Stimulated activated CD4-positive, alpha-beta T cell treated with anti-CD3 and anti-CD28 coated beads, TNF-alpha, amount 100 ng/mL, for 4 hours (primary cell): ENCODE results near the gene TAF11L9.
"Not testable (repeated sequence)": the region's sequence is repeated elsewhere in the genome, so short reads cannot be mapped to it uniquely, and the experiment has no call there.

Source experiments
- DNase-seq, 3 experiments: peaks; one replicate each; pipeline ENCODE4 v3.0.0-alpha.2; 2020; ENCODE audit warnings: low read depth in 3 of 3

Gene TAF11L9

DNA sequence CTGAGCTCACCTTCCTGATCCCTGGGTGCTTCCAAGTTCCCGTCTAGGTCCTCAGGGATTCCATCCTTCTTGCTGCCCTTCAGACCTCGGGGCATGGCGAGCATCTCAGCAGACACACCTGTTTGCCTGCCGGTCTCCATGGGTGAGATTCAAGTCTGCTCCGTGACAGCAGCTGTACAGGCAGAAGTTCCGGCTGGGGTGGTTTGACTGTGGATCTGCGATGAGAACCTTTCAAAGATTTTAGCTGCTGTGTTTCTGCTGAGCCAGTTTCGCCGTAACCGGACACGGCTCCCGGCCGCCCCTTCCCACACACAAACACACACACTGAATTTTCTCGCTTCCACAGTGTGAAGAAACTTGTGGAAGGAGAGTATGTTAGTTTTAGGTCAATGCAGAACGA, at the start of gene TAF11L9:
TAF11L9 (minus strand) TSS at position 140 of the 400 bp plus-strand sequence.
- not testable (repeated sequence) for DNase-seq

DNA sequence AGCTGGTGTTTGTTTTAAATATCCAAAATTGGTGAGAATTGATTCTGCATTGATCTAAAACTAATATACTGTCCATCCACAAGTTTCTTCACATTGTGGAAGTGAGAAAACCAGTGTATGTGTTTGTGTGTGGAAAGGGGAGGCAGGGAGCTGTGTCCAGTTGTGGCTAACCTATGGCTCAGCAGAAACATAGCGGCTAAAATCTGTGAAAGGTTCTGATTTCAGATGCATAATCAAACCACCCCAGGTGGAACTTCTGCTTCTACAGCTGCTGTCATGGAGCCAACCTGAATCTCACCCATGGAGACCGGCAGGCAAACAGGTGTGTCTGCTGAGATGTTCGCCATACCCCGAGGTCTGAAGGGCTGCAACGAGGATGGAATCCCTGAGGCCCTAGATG, 40.0 kb upstream of the TAF11L9 start, which contains the start of gene TAF11L14:
TAF11L14 (plus strand) TSS at position 301 of the 400 bp plus-strand sequence.
- DNase-seq, result no peak

DNA sequence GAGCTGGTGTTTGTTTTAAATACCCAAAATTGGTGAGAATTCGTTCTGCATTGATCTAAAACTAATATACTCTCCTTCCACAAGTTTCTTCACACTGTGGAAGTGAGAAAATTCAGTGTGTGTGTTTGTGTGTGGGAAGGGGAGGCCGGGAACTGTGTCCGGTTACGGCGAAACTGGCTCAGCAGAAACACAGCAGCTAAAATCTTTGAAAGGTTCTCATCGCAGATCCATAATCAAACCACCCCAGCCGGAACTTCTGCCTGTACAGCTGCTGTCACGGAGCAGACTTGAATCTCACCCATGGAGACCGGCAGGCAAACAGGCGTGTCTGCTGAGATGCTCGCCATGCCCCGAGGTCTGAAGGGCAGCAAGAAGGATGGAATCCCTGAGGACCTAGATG, 37.6 kb upstream of the TAF11L9 start, which contains the start of gene TAF11L13:
TAF11L13 (plus strand) TSS at position 301 of the 400 bp plus-strand sequence.
- DNase-seq, result not testable (repeated sequence)

DNA sequence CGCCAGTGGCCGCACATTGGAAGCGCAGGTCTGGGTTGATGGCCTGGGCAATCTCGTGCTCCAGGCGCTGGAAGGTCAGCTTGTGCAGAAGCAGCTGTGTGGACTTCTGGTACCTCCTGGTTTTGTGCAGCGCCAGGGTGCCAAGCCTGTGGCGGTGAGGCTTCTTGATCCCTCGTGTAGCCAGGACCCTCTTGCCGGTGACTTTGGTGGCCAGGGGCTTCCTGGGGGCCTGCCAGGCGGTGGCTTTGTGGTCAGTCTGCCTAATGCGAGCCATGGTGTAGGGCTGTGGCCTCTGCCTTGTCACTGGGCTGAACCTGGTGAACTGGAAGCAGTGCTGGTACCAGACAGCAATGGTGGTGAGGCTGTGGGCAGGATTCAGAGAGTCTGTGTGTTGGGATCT, 31.5 kb upstream of the TAF11L9 start:
- no peak for DNase-seq

DNA sequence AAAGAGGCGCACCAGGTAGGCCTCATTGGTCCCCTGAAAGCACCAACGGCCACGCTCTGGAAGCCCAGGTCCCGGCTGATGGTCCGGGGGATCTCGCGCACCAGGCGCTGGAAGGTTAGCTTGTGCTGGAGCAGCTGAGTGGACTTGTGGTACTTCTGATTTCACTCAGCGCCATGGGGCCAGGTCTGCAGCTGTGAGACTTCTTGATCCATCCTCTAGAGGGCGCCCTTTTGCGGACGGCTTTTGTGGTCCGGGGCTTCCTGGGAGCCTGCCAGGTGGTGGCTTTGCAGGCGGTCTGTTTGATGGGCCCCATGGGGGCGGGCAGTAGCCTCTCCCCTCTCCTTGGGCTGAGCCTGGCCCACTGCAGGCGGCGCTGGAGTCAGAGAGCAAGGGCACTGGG, 26.4 kb upstream of the TAF11L9 start:
- no peak for DNase-seq

DNA sequence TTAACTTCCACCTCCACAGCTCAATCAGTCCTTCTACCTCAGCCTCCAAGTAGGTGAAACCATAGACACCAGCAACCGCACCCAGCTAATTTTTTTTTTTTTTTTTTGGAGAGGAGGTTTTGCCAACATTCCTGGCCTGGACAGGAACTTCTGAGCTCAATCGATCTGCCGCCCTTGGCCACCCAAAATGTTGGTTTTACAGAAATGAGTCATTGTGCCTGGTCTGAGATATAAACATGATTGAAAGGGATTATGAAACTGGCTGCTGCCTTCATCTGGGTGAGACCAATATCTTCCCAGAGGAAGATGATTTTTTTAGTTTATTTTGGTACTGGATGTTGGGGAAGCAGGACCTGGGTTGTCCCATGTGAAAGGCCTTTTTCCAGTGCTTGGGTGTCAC, 25.2 kb upstream of the TAF11L9 start:
- DNase-seq, result no peak

DNA sequence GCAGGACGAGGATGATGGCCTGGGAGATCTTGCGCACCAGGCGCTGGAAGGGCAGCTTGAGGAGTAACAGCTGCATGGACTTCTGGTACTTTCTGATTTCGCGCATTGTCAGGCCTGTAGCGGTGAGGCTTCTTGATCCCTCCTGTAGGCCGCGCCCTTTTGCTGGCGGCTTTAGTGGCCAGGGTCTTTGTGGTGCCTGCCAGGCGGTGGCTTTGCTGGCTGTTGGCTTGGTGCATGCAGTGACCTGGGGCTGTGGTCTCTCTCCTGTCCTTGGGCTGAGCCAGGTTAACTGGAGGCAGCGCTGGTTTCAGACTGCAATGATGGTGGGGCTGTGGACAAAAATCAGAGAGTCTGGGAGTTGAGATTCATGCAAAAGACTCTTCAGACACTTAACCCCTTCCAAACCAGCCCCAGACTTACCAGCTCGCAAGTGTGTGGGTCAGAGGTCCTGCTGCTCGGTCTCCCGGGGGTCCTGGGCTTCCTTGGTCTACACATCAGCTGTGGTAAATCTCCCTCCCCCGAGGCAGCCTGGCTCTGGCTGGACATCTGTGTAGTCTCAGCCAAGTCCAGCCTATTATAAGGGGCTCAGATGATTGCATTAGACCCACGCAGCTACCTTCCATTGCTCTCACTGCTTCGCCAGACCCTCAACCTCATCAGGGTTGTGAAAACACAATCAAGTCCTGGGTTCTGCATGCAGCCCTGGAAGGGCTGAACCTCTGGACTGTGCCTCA, 20.8 kb upstream of the TAF11L9 start:
- no peak for DNase-seq

DNA sequence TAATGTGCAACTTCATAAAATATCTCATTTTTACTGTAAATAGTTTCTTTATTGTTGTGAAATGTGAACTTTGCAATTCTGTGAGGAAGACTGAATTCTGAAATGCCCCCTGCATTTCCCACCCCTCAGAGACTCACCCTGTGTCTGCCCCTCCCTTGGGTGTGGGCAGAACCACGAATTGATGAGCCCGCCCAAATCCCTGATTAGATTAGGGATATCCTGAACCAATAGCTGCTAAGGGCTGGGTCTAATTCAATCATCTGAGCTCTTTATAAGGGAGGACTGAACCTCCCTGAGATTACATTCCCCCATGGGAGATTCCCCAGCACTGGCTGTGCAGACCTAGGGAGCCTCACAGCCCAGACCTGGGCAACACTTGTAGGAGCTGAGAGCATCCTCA, 15.9 kb upstream of the TAF11L9 start, which contains the start of gene TAF11L12:
TAF11L12 (plus strand) TSS at position 301 of the 400 bp plus-strand sequence.
- not testable (repeated sequence) for DNase-seq

DNA sequence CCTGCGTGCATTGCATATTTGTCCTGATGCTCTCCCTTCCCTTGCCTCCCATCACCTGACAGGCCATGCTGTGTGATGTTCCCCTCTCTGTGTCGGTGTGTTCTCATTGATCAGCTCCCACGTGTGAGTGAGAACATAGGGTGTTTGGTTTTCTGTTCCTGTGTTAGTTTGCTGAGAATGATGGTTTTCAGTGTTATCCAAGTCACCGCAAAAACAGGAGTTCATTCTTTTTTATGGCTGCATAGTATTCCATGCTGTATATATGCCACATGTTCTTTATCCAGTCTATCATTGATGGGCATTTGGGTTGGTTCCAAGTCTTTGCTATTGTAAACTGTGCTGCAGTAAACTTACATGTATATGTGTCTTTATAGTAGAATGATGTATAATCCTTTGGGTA, 13.3 kb upstream of the TAF11L9 start:
- not testable (repeated sequence) for DNase-seq

DNA sequence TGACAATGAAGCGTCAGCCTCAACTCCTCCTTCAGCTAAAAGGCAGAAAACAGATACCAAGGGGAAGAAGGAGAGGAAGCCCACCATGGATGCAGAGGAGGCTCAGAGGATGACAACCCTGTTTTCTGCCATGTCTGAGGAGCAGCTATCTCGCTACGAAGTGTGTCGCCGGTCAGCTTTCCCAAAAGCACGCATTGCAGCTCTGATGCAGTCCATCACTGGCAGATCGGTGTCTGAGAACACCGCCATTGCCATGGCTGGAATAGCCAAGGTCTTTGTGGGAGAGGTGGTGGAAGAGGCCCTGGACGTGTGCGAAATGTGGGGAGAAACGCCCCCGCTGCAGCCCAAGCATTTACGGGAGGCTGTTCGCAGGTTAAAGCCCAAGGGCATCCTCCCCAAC, 10.8 kb upstream of the TAF11L9 start:
- DNase-seq, result no peak

DNA sequence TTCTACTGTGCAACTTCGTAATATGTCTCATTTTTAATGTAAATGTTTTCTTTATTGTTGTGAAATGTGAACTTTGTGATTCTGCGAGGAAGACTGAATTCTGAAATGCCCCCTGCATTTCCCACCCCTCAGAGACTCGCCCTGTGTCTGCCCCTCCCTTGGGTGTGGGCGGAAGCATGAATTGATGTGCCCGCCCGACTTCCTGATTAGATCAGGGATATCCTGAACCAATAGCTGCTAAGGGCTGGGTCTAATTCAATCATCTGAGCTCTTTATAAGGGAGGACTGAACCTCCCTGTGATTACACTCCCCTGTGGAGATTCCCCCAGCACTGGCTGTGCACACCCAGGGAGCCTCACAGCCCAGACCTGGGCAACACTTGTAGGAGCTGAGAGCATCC, 9.7 kb upstream of the TAF11L9 start, which contains the start of gene TAF11L11:
TAF11L11 (plus strand) TSS at position 304 of the 400 bp plus-strand sequence.
- not testable (repeated sequence) for DNase-seq

DNA sequence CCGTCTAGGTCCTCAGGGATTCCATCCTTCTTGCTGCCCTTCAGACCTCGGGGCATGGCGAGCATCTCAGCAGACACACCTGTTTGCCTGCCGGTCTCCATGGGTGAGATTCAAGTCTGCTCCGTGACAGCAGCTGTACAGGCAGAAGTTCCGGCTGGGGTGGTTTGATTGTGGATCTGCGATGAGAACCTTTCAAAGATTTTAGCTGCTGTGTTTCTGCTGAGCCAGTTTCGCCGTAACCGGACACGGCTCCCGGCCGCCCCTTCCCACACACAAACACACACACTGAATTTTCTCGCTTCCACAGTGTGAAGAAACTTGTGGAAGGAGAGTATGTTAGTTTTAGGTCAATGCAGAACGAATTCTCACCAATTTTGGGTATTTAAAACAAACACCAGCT, 3.5 kb upstream of the TAF11L9 start, which contains the start of gene TAF11L10:
TAF11L10 (minus strand) TSS at position 101 of the 400 bp plus-strand sequence.
- DNase-seq, result not testable (repeated sequence)

DNA sequence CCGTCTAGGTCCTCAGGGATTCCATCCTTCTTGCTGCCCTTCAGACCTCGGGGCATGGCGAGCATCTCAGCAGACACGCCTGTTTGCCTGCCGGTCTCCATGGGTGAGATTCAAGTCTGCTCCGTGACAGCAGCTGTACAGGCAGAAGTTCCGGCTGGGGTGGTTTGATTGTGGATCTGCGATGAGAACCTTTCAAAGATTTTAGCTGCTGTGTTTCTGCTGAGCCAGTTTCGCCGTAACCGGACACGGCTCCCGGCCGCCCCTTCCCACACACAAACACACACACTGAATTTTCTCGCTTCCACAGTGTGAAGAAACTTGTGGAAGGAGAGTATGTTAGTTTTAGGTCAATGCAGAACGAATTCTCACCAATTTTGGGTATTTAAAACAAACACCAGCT, 3.3 kb downstream of the TAF11L9 start, which contains the start of gene TAF11L8:
TAF11L8 (minus strand) TSS at position 101 of the 400 bp plus-strand sequence.
- DNase-seq, result not testable (repeated sequence)

DNA sequence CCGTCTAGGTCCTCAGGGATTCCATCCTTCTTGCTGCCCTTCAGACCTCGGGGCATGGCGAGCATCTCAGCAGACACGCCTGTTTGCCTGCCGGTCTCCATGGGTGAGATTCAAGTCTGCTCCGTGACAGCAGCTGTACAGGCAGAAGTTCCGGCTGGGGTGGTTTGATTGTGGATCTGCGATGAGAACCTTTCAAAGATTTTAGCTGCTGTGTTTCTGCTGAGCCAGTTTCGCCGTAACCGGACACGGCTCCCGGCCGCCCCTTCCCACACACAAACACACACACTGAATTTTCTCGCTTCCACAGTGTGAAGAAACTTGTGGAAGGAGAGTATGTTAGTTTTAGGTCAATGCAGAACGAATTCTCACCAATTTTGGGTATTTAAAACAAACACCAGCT, 8.5 kb downstream of the TAF11L9 start, which contains the start of gene TAF11L7:
TAF11L7 (minus strand) TSS at position 101 of the 400 bp plus-strand sequence.
- DNase-seq, result not testable (repeated sequence)
